HG02852 (cell line): Measurements from ENCODE around the gene SLC6A12.

Source experiments
- ATAC-seq: cut with Tn5 transposase; IDR thresholded peaks from one replicate; pipeline ENCODE4 v1.9.1; 2021; ENCODE audit warnings: mild to moderate bottlenecking, moderate library complexity; ENCODE audit not compliant: unreplicated experiment

The SLC6A12 gene

DNA sequence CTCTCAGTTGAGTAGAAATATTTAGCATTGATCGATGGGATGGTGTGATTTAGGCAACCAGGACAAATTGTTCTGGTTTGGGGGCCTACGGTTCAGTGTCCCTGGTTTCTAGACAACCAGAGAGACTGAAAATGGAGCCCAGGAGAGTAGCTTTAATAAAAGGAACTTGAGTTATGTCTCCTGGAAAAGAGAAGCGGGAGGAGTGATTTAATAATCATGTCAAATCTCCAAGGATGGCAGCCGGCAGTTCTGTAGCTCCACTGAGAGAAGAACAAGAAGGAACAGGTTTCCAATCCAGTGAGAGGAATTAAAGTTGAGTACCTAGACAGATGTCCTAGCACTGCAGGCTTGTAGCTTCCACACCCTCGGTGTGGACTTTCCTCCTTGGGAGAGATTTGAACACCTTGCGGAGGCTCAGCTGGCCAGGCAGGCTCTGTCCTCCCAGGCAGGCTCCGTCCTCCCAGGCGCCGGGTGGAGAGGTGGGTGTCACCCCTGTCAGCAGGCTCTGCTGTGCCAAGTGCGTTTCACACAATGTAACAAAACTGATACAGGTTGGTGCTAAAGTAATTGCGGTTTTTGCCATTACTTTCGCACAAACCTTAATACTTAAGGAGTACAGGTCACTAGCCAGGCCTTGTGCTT, 45.9 kb downstream of the SLC6A12 start:
- ATAC-seq = no peak

DNA sequence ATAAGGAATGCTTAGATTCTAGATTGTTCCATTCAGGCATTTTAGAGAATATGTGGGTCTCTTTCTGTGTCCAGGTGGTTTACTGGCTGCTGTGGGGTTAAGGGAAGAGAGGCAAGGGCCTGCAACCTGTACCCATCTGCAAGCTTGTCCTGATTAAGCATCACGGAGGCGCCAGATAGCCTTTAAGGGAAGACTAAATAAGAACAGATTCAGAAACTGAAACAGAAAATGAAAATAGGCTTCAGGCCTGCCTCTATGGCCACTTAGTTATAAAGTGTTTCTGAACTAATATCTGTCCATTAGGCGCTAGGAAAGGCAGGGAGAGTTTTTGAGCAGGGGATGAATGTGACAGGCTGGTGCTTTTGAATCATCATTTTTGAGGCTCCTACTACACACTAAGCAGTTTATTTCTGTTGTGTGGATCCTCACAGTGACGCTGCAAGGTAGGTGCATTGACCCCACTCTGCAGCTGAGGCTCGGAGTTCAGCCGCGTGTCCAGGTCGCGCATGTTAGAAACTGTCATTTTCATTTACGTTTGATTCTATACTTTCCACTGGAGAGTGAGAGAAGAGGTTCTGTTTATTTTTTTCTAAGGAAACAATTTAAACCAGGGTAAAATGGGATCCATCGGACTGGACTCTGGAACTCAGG, 47.4 kb downstream of the SLC6A12 start:
- no peak for ATAC-seq

DNA sequence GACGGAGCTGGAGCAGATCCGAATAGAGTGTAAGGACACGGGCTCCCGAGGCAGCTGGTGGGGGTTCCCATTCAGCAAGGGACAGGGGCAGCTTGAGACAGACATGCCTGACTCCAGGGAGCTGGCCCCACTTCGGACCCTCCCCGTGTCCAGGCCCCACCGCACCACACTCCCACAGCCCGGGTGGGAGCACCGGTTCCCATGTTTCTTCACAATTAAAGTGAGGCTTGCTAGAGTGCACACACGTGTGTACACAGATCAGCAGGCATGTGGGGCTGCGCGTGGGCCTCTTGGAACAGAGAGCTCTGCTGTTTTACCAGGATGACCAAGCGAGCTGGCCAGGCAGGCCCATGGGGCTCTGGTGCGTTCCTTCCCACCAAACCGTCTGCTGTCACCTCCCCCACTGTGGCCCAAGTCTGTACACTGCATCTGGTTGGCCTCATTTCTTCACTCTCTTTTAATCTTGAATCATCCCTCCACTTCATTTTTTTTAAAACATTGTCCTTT, 48.0 kb downstream of the SLC6A12 start:
- no peak for ATAC-seq

DNA sequence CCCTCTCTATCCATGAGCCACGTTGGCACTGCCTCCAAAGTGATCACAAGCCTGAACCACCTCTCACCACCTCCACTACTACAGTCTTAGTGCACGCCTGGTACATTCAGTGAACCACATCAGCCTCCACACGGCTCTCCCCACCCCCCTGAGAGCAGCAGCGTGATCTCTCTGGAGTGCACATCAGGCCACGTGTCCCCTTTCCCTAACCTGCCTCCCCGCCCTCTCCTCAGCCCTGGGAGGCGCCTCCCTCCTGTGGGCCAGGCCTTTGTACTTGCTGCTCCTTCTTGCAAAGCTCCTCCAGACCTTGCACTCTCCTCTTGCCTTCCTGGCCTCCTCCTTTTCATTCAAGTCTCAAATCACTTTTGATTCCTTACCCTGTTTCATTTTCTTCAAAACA, 49.8 kb downstream of the SLC6A12 start:
- ATAC-seq = no peak

DNA sequence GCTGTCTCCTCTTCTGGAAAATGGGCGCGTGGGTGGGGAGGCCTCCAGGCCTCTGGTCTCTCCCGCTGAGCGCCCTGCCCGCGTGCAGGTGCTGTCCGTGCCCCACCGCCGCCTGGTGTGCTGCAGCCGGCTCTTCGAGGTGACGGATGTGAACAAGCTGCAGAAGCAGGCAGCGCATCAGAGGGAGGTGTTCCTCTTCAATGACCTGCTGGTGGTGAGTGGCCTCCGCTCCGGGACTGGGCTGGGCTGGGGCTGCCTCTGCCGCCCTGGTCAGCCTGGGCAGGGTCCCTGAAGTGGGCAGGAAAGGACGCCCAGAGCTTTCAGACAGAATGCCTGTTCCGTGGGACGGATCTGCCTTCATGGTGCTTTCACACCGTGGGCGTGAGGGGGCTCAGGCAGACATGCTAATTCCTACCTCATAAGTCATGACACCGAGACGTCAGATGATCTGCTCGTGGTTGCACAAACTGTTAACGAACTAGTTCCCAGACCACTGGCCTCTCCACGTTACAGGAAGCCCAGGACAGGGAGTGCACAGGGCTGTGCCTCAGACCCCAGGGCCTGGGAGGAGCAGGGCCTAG, 50.5 kb downstream of the SLC6A12 start:
- no peak for ATAC-seq

DNA sequence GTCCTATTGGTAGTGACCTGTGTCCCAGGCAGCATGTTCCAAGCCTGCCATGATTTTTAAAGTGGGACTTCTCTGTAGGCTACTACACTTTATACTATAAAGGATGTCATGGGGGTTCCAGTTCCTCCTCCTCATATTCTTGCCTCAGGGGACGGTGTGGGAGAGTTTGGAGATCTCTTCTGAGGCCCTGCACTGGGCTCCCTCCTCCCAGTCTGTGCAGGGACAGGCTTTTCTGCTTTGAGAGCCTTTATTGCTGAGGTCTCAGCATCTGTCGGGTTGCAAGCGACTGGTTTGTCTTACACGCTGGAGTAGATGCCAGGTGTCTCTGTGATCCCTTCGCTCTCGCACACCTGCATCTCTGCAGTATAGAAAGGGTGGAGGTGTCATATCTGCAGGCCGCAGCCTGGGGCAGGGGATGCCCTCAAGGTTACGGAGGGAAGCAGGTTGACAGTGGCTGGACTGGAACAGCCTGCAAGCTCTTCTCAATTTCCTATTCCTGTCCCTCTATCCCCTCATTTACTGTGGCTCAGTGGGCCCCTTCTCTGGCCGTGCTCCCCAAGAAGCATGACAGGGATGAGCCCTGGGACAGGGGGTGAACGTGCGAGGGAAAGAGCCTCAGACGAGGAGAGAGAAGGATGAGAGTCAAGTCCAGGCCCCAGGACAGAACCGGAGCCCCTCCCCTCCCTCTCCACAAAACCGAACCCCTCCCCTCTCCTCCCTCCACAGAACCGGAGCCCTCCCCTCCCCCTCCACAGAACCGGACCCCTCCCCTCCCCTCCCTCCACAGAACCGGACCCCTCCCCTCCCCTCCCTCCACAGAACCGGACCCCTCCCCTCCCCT, 51.3 kb downstream of the SLC6A12 start:
- ATAC-seq = no peak

DNA sequence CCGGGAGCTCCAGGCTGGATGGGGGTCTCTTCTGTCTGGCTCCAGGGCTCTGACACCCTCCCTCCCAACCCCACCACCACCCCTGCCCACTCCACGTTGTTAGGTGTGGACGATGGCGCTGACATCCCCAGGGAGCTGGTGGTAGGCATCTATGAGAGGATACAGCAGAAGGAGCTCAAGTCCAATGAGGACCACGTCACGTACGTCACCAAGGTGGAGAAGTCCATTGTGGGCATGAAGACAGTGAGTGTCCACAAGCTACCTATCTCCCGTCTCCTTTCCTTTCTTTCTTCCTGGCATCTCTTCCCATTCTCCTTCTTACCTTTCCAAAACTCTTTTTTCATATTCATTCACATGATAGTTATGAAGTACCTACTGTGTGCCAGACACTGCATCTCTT, 52.1 kb downstream of the SLC6A12 start:
- ATAC-seq = no peak

DNA sequence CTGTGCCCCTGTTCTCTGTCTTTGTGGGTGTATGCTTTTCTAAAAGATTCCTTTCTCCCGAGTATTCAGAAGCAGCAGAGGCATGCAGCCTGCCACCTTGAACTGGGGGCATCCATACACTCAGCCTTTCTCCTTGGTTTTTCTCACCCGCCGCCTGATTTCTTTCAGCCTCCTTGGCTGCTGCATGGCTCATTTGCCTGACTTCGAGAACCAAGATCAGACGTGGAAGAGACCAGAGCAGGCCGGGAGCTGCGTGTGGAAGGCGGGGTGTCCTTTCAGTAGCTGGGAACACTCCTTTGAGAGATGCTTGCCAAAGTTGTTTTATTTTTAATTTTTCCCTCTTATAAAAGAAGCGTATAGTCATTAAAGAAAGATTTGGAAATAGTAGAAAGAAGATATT, 53.1 kb downstream of the SLC6A12 start:
- ATAC-seq = no peak

DNA sequence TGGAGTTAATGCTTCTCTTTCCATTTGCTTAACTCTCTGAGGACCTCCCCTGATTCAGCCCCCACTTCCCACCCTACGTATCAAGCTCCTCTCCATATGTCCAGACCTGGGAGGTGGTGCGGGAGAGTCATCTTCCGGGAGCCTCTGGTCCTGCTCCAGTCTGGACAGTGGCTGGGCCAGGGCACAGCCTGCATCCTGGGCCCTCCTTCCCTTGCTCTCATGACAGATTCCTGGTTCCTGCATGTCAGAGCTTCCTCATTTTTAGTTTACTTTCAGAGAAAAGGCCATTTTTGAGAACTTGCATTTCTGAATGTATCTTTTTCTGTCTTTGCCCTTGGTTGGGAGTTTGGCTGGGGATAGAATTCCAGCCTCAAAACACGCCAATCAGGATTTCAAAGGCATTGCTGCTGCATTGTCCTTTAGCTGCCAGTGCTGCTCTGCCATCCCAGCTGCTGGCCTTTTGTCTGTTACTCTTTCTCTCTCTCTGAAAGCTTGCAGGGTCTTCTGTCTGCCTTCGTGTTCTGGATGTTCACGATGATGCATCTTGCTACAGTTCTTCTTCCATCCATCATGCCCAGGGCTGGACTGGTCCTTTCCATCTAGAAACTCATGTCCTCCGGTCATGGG, 54.7 kb downstream of the SLC6A12 start:
- no peak for ATAC-seq

DNA sequence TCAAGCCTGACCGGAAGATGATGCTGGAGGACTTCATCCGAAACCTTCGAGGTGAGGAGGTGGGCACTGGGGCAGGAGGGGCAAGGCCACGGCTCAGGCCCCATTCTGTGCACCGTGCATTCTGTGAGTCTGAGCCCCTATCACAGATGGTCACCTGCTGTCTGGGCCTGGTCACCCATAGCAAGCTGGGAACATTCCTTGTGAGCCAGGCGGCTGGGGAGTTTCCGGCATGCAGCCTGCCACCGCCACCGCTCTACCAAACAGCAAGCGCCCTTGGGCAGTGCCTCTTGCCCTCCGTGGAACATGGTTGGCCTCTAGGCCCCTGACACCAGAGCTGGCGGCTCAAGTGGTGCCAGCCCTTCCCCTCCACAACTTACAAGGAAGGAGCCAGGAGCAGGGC, 56.3 kb downstream of the SLC6A12 start:
- no peak for ATAC-seq

DNA sequence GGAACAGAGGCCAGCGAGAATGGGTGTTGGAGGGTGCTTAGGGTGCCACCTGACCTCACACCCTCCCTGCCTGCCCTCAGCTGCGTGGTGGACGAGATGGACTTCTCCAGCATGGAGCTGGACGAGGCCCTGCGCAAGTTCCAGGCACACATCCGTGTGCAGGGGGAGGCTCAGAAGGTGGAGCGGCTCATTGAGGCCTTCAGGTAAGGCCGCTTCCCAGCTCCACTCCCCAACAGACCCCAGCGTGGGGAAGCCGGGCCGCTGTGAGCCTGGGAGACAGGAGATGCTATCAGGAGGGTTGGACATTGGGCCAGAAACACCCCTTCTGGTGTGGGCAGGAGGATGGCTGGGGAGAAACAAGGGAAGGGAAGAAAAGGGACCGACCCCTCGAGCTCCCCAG, 57.0 kb downstream of the SLC6A12 start:
- ATAC-seq = no peak

DNA sequence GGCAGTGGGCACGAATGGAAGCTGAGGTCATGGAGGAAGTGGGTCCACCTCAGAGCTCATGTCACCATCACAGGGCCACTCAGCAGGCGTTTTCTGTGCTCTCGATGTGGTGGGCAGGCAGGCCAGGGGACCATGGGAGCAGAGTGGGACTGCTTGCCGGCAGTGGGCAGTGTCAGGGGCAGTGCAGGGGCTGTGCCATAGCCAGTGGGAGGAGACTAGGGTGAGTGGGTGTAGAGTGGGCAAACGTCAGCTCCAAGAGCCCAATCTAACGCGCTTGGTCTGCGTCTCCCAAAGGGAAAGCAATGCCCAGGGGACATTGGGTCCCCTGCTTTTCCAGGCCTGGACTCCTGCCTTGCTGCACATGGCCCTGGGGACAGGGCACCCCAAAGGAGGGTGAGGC, 58.3 kb downstream of the SLC6A12 start:
- ATAC-seq = no peak

DNA sequence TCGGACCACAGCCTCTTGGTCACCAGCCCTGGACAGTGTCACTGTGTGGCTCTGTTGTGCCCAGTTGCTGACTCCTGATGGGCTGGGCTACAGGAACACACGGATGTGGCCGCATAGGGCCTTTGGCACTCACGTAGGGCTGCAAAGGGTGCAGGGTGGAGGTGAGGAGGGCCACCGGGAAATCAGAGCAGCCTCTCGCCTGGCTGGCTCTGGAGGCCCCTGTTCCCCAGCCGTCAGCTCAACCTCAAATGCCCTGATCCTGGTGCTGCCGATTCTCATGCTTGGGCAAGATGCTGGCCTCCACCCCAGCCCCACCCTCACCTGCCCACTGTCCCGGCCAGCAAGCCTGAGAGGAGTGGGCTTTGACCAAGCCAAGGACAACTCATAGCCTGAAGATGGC, 59.0 kb downstream of the SLC6A12 start:
- no peak for ATAC-seq

DNA sequence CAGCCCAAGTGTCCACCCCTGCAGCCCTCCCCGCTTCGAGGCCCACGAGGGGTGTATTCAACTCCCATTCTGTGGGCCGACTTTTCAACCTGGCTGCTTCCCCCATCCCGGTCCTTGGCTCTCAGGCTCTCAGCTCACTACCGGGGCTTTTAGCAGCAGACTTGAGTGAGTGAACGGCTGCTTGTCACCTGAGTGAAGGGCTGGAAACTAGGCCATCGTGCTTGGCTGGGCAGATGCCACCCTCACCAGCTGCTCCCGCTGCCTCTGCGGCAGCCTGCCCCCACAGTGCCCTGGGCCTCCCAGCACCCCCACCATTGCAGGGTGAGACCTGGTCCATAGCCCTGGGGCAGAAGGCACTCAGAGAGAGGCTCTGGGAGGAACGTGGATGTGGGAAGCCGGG, 59.9 kb downstream of the SLC6A12 start:
- ATAC-seq = no peak

DNA sequence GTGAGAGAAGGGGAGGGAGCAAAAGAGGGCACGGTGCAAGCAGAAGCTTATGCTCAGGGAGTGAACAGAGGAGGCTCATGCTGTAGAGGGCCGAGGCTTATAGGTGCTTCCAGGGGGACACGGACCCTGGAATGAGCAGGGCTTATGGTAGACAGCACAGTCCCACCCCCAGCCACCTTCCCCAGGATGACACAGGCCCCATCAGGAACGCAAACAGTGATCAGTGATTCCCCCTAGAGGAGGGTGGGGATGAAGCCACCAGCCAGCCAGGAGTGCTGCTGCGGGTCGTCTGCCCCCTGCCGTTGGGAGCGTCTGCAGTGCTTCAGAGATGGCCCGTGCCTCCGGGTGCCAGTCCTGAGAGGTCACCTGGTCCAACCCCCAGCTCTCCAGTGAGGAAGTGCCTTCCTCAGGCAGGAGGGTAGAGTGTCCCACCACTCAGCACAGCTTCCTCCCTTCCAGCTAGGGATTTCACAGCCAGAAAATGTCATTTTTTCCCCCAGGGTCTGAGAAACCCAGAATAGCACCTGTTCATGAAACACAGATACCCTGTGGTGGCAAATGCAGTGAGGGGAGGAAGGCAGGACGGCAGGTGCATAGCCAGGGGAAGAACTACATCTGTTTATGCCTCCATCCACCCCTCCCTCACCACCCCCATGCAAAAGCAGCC, 60.7 kb downstream of the SLC6A12 start:
- ATAC-seq = no peak

DNA sequence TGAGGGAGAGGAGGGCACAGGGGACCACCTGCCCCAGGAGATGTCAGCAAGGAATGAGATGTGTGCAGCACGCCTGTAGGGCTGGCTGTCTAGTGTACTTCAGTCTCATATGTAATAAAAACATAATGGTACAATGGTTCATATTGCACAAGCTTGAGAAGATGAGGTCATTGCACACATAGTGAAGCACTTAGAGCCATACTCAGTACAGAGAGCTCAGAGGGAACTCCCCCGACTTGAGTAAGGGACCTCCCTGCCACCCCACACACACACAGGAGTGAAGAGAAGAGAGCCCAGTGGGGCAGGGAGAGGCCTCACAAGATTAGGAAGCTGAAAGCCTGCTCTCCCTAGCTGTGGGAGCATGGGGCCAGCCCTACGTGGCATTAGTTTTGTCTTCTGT, 61.5 kb downstream of the SLC6A12 start:
- ATAC-seq = no peak

DNA sequence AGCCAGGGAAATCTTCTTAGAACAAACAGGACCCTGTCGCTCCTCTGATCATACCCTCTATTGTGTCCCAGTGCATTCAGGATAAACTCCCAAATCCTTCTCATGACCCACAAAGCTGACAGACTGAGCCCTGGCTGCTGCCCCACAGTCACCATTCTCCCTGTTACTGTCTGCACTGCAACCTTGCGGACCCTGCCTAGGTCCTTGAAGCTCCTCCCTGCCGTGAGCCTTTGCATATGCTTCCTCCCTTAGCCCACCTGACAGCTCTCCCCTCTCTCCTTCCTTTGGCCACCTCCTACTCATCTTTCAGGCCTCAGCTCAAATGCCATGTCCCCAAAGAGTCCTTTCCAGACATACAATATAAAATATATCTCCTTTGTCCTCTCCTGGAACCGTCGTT, 62.4 kb downstream of the SLC6A12 start:
- no peak for ATAC-seq

DNA sequence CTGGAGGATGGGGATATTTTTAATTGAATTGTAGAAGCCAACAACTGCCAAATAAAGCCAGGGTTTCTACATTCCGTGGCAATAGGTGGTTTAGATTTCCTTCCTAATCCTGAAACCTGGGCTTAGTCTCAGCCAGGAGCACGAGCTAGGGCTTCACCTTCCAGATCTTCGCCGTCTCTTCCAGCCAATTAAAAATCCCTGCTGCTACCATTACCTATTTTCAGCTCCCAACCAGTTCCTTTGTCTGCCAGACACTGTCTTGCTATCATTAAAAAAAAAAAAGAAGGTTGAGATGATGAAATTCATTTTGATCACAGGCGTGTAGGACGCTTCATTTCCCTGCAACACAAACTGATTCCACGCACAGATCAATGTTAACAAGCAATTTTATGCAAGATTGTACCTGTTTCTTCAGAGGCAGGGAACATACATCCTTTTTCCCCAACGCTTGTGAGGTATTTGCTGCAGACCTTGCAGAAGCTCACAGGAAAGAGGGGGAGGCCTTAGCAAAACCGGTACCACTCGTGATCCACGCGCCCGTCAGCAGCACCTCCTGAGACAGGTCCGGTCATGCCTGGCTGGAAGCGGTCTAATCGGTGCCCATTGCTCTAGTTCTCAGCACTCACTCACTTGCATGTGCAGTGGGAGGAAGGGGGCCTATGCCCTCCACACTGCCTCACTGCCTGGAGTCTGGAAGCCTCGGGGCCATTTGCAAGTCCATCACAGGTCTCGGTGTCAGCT, 65.1 kb downstream of the SLC6A12 start:
- ATAC-seq = no peak

DNA sequence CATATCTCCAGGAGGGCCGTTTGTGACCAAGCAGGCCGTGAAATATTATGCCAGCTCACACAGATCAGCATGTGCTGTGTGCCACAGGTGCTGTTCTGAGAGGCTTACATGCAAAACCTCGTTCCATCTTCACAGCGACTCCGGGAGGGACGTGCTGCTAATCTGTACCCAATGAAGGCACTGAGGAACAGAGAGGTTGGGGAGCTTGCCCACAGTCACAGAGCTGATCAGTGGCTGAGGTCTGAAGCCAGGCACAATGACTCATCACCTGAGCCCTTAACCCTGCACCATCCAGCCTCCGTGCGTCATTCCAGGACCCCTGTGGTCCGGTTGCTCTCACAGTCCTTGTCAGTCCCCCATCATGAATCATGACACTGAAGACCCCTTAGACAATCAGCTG, 66.7 kb downstream of the SLC6A12 start:
- no peak for ATAC-seq
